ENCODE results near the gene NDUFAF8. TPM values are rescaled to one million over a fixed set of nuclear protein-coding genes. Genes with fewer than 3 reads are reported as not detected.

Gene NDUFAF8
- total and polyA plus RNA-seq, 10 of the 15 experiments (the other 5 are each of a cell fraction or from before 2014, with no cell fraction given) = 22.0 to 307 (median 106) TPM

GRCh38 chr17:81234940-81235821, 3.9 kb upstream of the NDUFAF8 start:
- peaks cover 7% of the 10 kb centered on the region for H3K4me1 ChIP-seq (ENCODE audit: control insufficient read depth, insufficient read depth, low read length)
- WGBS (ENCODE audit: insufficient coverage, insufficient replicate concordance, low lambda C conversion rate, missing lambda C conversion rate) = 85% methylated on average over 26 of the region's 26 CpGs
- no TSS peak for BruUV-seq (replicated peaks)
- no peaks in the 10 kb centered on the region for H4K20me1 ChIP-seq (ENCODE audit: control insufficient read depth, insufficient read depth)
- no peak for ATAC-seq
- intact Hi-C loops (cut with micrococcal nuclease; ENCODE audit: unreplicated experiment) = no loop called here
- TF ChIP-seq PAX5 (IDR thresholded peaks at IDR 0.05; ENCODE audit: borderline replicate concordance, low read depth, low read length) (no peak), TCF7 (IDR thresholded peaks at IDR 0.05; ENCODE audit: borderline replicate concordance) (no peak), RUNX3 (IDR thresholded peaks at IDR 0.05; ENCODE audit: low read length) (no peak), NFXL1 (IDR thresholded peaks at IDR 0.05; ENCODE audit: borderline replicate concordance) (no peak), SMC3 (IDR thresholded peaks at IDR 0.05; ENCODE audit: borderline replicate concordance, low read length) (no peak), KLF5 (IDR thresholded peaks at IDR 0.05; ENCODE audit: partially characterized antibody) (no peak)
- no peak overlapping the region for H3K4me2 ChIP-seq (ENCODE audit: control insufficient read depth, insufficient read depth)
- FAIRE-seq = no peak
- no peaks in the 10 kb centered on the region for H3K27me3 ChIP-seq (replicated peaks in 1 of 2; ENCODE audit: control insufficient read depth in 2 of 2, insufficient read depth in 2 of 2, low read length in 1 of 2)
- H2AFZ ChIP-seq (ENCODE audit: control insufficient read depth, low read depth, low read length) = no peak overlapping the region
- in situ Hi-C loops (cut with MboI) = loop anchor here (25.0 kb wide), 1 partner anchor 223 kb away; no protein-coding TSS in a partner anchor
- H3K27ac ChIP-seq (ENCODE audit: control insufficient read depth, insufficient read depth) = no peak overlapping the region
- H3K4me3 ChIP-seq = no peak overlapping the region
- peaks cover 0 to 9% of the 10 kb centered on the region in 2 experiments; a peak in 2 of 4 replicates for H3K36me3 ChIP-seq (ENCODE audit: control insufficient read depth in 2 of 2, insufficient read depth in 2 of 2, low read length in 1 of 2)
- DNase-seq (ENCODE audit: low read depth, low spot score) = no peak
- ChIA-PET POLR2A (no interaction called here), RAD21 (ENCODE audit: unreplicated experiment) (no interaction called here), SMC1A (ENCODE audit: uncharacterized antibody, unreplicated experiment) (no interaction called here), CTCF (no interaction called here)
- no peak overlapping the region for H3K9ac ChIP-seq (ENCODE audit: control insufficient read depth, insufficient read depth, low read length)
- peaks cover 25% of the 10 kb centered on the region for H3K79me2 ChIP-seq (ENCODE audit: control insufficient read depth, insufficient read depth, low read length)
- H3K9me3 ChIP-seq (replicated peaks; ENCODE audit: control insufficient read depth, insufficient read depth, low read length) = no peaks in the 10 kb centered on the region

Data from GM12878 (cell line).